NCI-H226 (cell line): ENCODE results near the gene GAP43.

Experiments used
- DNase-seq: peaks from one replicate; pipeline ENCODE4 v3.0.0-alpha.2; 2015

The GAP43 gene

GRCh38 chr3:115663414-115663813 is 40.1 kb downstream of the GAP43 start:
- DNase-seq = no peak

- peak; percentile 64 for DNase-seq
These were observed 42.8 kb downstream of the GAP43 start for GRCh38 chr3:115666081-115666480.

- DNase-seq = no peak
These were observed 43.8 kb downstream of the GAP43 start for GRCh38 chr3:115666920-115667737.

- DNase-seq = no peak
These were observed 44.4 kb downstream of the GAP43 start for GRCh38 chr3:115667738-115668065.

GRCh38 chr3:115670911-115671310 is 47.6 kb downstream of the GAP43 start:
- DNase-seq = no peak

GRCh38 chr3:115671761-115672455 is 48.6 kb downstream of the GAP43 start:
- no peak for DNase-seq

- no peak for DNase-seq
These were observed 50.6 kb downstream of the GAP43 start for GRCh38 chr3:115673881-115674280.

- no peak for DNase-seq
These were observed 53.0 kb downstream of the GAP43 start for GRCh38 chr3:115676336-115676735.

GRCh38 chr3:115680803-115681345 is 57.6 kb downstream of the GAP43 start:
- DNase-seq = no peak

GRCh38 chr3:115681736-115682135 is 58.4 kb downstream of the GAP43 start:
- DNase-seq = no peak

- no peak for DNase-seq
These were observed 60.0 kb downstream of the GAP43 start for GRCh38 chr3:115683305-115683704.

GRCh38 chr3:115683773-115684172 is 60.5 kb downstream of the GAP43 start:
- DNase-seq = no peak

- DNase-seq = no peak
These were observed 61.8 kb downstream of the GAP43 start for GRCh38 chr3:115685097-115685496.

- DNase-seq = no peak
These were observed 64.4 kb downstream of the GAP43 start for GRCh38 chr3:115687721-115688120.

GRCh38 chr3:115688418-115688817 is 65.1 kb downstream of the GAP43 start:
- no peak for DNase-seq

GRCh38 chr3:115689928-115690327 is 66.6 kb downstream of the GAP43 start:
- no peak for DNase-seq

- no peak for DNase-seq
These were observed 68.7 kb downstream of the GAP43 start for GRCh38 chr3:115691964-115692363.

GRCh38 chr3:115692887-115693524 is 69.7 kb downstream of the GAP43 start:
- peak; percentile 53 for DNase-seq

GRCh38 chr3:115693868-115694267 is 70.6 kb downstream of the GAP43 start:
- DNase-seq = no peak

- DNase-seq = no peak
These were observed 71.8 kb downstream of the GAP43 start for GRCh38 chr3:115695090-115695489.

- no peak for DNase-seq
These were observed 74.1 kb downstream of the GAP43 start for GRCh38 chr3:115697263-115698053.

- DNase-seq = no peak
These were observed 75.7 kb downstream of the GAP43 start for GRCh38 chr3:115698851-115699591.
